HFF-Myc (cell line): ENCODE measurements around the gene VTI1A.
"Not testable (repeated sequence)": the region's sequence is repeated elsewhere in the genome, so short reads cannot be mapped to it uniquely, and the experiment has no call there.

Experiments used
- DNase-seq: peaks from one replicate; pipeline ENCODE4 v3.0.0-alpha.2; 2011; ENCODE audit warnings: low read depth; ENCODE audit errors: extremely low read depth
- H3K4me3 ChIP-seq: replicated peaks from 2 replicates; pipeline ENCODE4 v1.5.1; 2011; ENCODE audit warnings: low read depth, mild to moderate bottlenecking, control low read depth, low read length
- CTCF ChIP-seq: IDR thresholded peaks from 2 replicates; pipeline ENCODE4 v1.5.1; 2012; ENCODE audit warnings: mild to moderate bottlenecking, low read depth, low read length, control low read depth; ENCODE audit errors: missing control alignments

The VTI1A gene

GRCh38 chr10:112487964-112488363, 40.9 kb downstream of the VTI1A start:
- no peak for TF ChIP-seq CTCF
- no peak for DNase-seq
- no peak overlapping the region for H3K4me3 ChIP-seq

GRCh38 chr10:112490545-112490944, 43.5 kb downstream of the VTI1A start:
- DNase-seq, result no peak

GRCh38 chr10:112491144-112491543, 44.1 kb downstream of the VTI1A start:
- DNase-seq, result no peak
- no peak overlapping the region for H3K4me3 ChIP-seq
- no peak for TF ChIP-seq CTCF

More at GRCh38 chr10:112490545-112490944, 43.5 kb downstream of the VTI1A start:
- no peak overlapping the region for H3K4me3 ChIP-seq
- TF ChIP-seq CTCF, result no peak

GRCh38 chr10:112492736-112493135, 45.7 kb downstream of the VTI1A start:
- H3K4me3 ChIP-seq, result no peak overlapping the region
- TF ChIP-seq CTCF, result no peak
- DNase-seq, result no peak

GRCh38 chr10:112497347-112497950, 50.4 kb downstream of the VTI1A start:
- no peak for DNase-seq
- no peak for TF ChIP-seq CTCF
- no peak overlapping the region for H3K4me3 ChIP-seq

- TF ChIP-seq CTCF, result no peak
- no peak overlapping the region for H3K4me3 ChIP-seq
- DNase-seq, result no peak
Measured at GRCh38 chr10:112498806-112499205, 51.8 kb downstream of the VTI1A start.

- DNase-seq, H3K4me3 ChIP-seq: not testable (repeated sequence)
Measured at GRCh38 chr10:112499985-112500384, 53.0 kb downstream of the VTI1A start.
